PC-3 (cell line): ENCODE measurements around the gene SLC9A6.

Experiments used
- CTCF ChIP-seq: fragments of 300-600 bp; sonication (generic); conservative IDR thresholded peaks from 2 replicates; pipeline ENCODE4 v1.5.1; 2017; ENCODE audit warnings: antibody characterized with exemption, low read depth, mild to moderate bottlenecking, low read length
- EZH2 ChIP-seq: fragments of 300-600 bp; sonication (generic); IDR thresholded peaks from one replicate; pipeline ENCODE4 v1.6.1; 2017; ENCODE audit warnings: antibody characterized with exemption, mild to moderate bottlenecking, low read length; ENCODE audit not compliant: unreplicated experiment

GRCh38 chrX:136032370-136032769, 47.1 kb downstream of the SLC9A6 start:
- TF ChIP-seq CTCF: no peak
- TF ChIP-seq EZH2: no peak
